H1 (cell line): Measurements from ENCODE around the gene UPK1B. TPM values are rescaled to one million over a fixed set of nuclear protein-coding genes. Genes with fewer than 3 reads are reported as not detected.

Experiments
- CTCF ChIA-PET: fragments of 300-600 bp; sonication (Branson Sonifier 250); formaldehyde crosslinking; loops from one replicate; lab custom pipeline; 2021; ENCODE audit not compliant: partially characterized antibody; lab: Charles Lee
- POLR2A ChIA-PET: fragments of 300-600 bp; sonication (Branson Sonifier 250); formaldehyde crosslinking; loops from one replicate; lab custom pipeline; 2021; ENCODE audit warnings: inconsistent platforms; ENCODE audit not compliant: partially characterized antibody; lab: Charles Lee
- DNase-seq, 2 experiments: peaks; one replicate each; pipeline versions ENCODE4 v3.0.0 to v3.0.0-alpha.2; 2010 to 2022; ENCODE audit warnings: low spot score in 2 of 2, low read depth in 1 of 2, mixed read lengths in 1 of 2
- FAIRE-seq: peaks from 2 replicates; lab custom pipeline; 2011; peaks lifted over from hg19 to GRCh38; lab: Jason Lieb, UNC
- H2AFZ ChIP-seq: 2 replicates; pipeline ENCODE4 v1.8.1; 2012; ENCODE audit warnings: low read length, inconsistent platforms
- H2AK5ac ChIP-seq: 2 replicates; pipeline ENCODE4 v1.6.1; 2013; ENCODE audit warnings: low read depth, low read length
- H2BK120ac ChIP-seq: replicated peaks from 2 replicates; pipeline ENCODE3; 2013; ENCODE audit warnings: low read depth, low read length, inconsistent platforms
- H2BK12ac ChIP-seq: 2 replicates; pipeline ENCODE4 v1.6.1; 2013; ENCODE audit warnings: low read depth, low read length
- H2BK15ac ChIP-seq: 2 replicates; pipeline ENCODE4 v1.6.1; 2013; ENCODE audit warnings: low read length
- H2BK20ac ChIP-seq: 2 replicates; pipeline ENCODE4 v1.6.1; 2013; ENCODE audit warnings: low read length
- H2BK5ac ChIP-seq: 2 replicates; pipeline ENCODE4 v1.6.1; 2013; ENCODE audit warnings: low read depth, low read length
- H3K14ac ChIP-seq: 2 replicates; pipeline ENCODE4 v1.6.1; 2013; ENCODE audit warnings: inconsistent platforms; ENCODE audit not compliant: insufficient read length
- H3K18ac ChIP-seq: 2 replicates; pipeline ENCODE4 v1.6.1; 2013; ENCODE audit warnings: low read length; ENCODE audit errors: extremely low read depth
- H3K23ac ChIP-seq: 2 replicates; pipeline ENCODE4 v1.6.1; 2013; ENCODE audit warnings: inconsistent platforms; ENCODE audit not compliant: insufficient read length
- H3K23me2 ChIP-seq: 2 replicates; pipeline ENCODE4 v1.6.1; 2013; ENCODE audit warnings: low read depth, low read length
- H3K27ac ChIP-seq: 2 replicates; pipeline ENCODE4 v1.6.1; 2011; ENCODE audit warnings: low read depth, low read length, inconsistent platforms
- H3K27me3 ChIP-seq, 4 experiments: replicated peaks in 1 of 4; 1 replicate in 1 of 4; 2 replicates in 3 of 4; pipeline versions ENCODE4 v1.6.1 to v1.8.1; 2011 to 2013; ENCODE audit warnings: low read length in 3 of 4, mild to moderate bottlenecking in 3 of 4, inconsistent platforms in 2 of 4, mixed read lengths in 2 of 4, moderate library complexity in 1 of 4; ENCODE audit not compliant: control insufficient read depth in 3 of 4, insufficient read depth in 3 of 4; ENCODE audit errors: extremely low read depth in 1 of 4
- H3K36me3 ChIP-seq, 4 experiments: 2 replicates each; pipeline versions ENCODE4 v1.6.1 to v1.8.1; 2011 to 2013; ENCODE audit warnings: mild to moderate bottlenecking in 4 of 4, low read length in 3 of 4, moderate library complexity in 2 of 4, control low read depth in 1 of 4, inconsistent platforms in 1 of 4; ENCODE audit not compliant: insufficient read depth in 4 of 4, control insufficient read depth in 2 of 4
- H3K4ac ChIP-seq: replicated peaks from 2 replicates; pipeline ENCODE3; 2013; ENCODE audit warnings: low read length, low read depth, mixed read lengths, inconsistent platforms; ENCODE audit not compliant: insufficient read length
- H3K4me1 ChIP-seq, 4 experiments: replicated peaks in 1 of 4; 1 replicate in 1 of 4; 2 replicates in 3 of 4; pipeline versions ENCODE4 v1.6.1 to v1.8.1; 2011 to 2013; ENCODE audit warnings: low read length in 3 of 4, inconsistent platforms in 2 of 4, mixed read lengths in 1 of 4; ENCODE audit not compliant: insufficient read depth in 4 of 4, control insufficient read depth in 3 of 4
- H3K4me2 ChIP-seq, 2 experiments: 2 replicates each; pipeline versions ENCODE4 v1.6.1 to v1.8.1; 2011 to 2013; ENCODE audit warnings: low read depth in 2 of 2, low read length in 2 of 2, control low read depth in 1 of 2, inconsistent platforms in 1 of 2, mild to moderate bottlenecking in 1 of 2; ENCODE audit not compliant: insufficient read depth in 1 of 2
- H3K4me3 ChIP-seq, 4 experiments: fragments of 200-600, 300-600 bp in 1 of 4; sonication (generic), shearing (Covaris generic), sonication (Bioruptor Twin) in 1 of 4; 2 replicates each; pipeline versions ENCODE4 v1.5.1 to v1.8.1; 2011 to 2016; ENCODE audit warnings: low read length in 4 of 4, low read depth in 3 of 4, control low read depth in 2 of 4, inconsistent platforms in 2 of 4, mild to moderate bottlenecking in 2 of 4, mixed read lengths in 1 of 4, moderate library complexity in 1 of 4; ENCODE audit not compliant: insufficient read depth in 2 of 4; ENCODE audit errors: extremely low read depth in 1 of 4
- H3K56ac ChIP-seq: replicated peaks from 2 replicates; pipeline ENCODE3; 2013; ENCODE audit warnings: low read depth, mild to moderate bottlenecking, mixed read lengths, low read length, inconsistent platforms; ENCODE audit not compliant: insufficient read length
- H3K79me1 ChIP-seq: 2 replicates; pipeline ENCODE4 v1.6.1; 2013; ENCODE audit warnings: low read depth, low read length, control low read depth
- H3K79me2 ChIP-seq, 2 experiments: 2 replicates each; pipeline versions ENCODE4 v1.6.1 to v1.8.1; 2012 to 2013; ENCODE audit warnings: low read length in 2 of 2, mild to moderate bottlenecking in 2 of 2, inconsistent platforms in 1 of 2; ENCODE audit not compliant: insufficient read depth in 2 of 2, control insufficient read depth in 1 of 2
- H3K9ac ChIP-seq, 4 experiments: replicated peaks in 1 of 4; 1 replicate in 1 of 4; 2 replicates in 3 of 4; pipeline versions ENCODE4 v1.6.1 to v1.8.1; 2011 to 2013; ENCODE audit warnings: low read depth in 3 of 4, low read length in 3 of 4, control low read depth in 2 of 4, mild to moderate bottlenecking in 2 of 4, moderate library complexity in 2 of 4, inconsistent platforms in 1 of 4; ENCODE audit errors: extremely low read depth in 1 of 4
- H3K9me3 ChIP-seq, 2 experiments: 2 replicates each; pipeline versions ENCODE4 v1.6.1 to v1.8.1; 2012 to 2013; ENCODE audit warnings: mild to moderate bottlenecking in 2 of 2, moderate library complexity in 2 of 2, control low read depth in 1 of 2, inconsistent platforms in 1 of 2, low read depth in 1 of 2, low read length in 1 of 2, mixed read lengths in 1 of 2; ENCODE audit not compliant: insufficient read depth in 2 of 2
- H4K20me1 ChIP-seq, 2 experiments: replicated peaks in 1 of 2; 2 replicates each; pipeline versions ENCODE3 to v1.8.1; 2011 to 2013; ENCODE audit warnings: inconsistent platforms in 2 of 2, low read length in 2 of 2, mild to moderate bottlenecking in 1 of 2; ENCODE audit not compliant: insufficient read depth in 2 of 2, control insufficient read depth in 1 of 2
- H4K5ac ChIP-seq: 2 replicates; pipeline ENCODE4 v1.6.1; 2013; ENCODE audit warnings: low read length, low read depth, mixed read lengths, inconsistent platforms; ENCODE audit not compliant: insufficient read length
- H4K8ac ChIP-seq: 2 replicates; pipeline ENCODE4 v1.8.0; 2013; ENCODE audit warnings: mild to moderate bottlenecking, moderate library complexity, low read length, inconsistent platforms; ENCODE audit not compliant: insufficient read depth; ENCODE audit errors: extremely low read depth
- H4K91ac ChIP-seq: replicated peaks from 2 replicates; pipeline ENCODE3; 2013; ENCODE audit warnings: low read length, mixed read lengths, inconsistent platforms; ENCODE audit not compliant: insufficient read length
- ATF2 ChIP-seq: IDR thresholded peaks from 2 replicates; pipeline ENCODE4 v1.6.1; 2012; ENCODE audit warnings: low read length, inconsistent platforms
- WGBS, 2 experiments: shearing (Covaris generic) in 1 of 2; methylation state at CpG; one replicate each; pipeline versions ENCODE4 v1.1.6 to v1.1.7; 2013 to 2015; ENCODE audit warnings: low lambda C conversion rate in 2 of 2, mixed read lengths in 2 of 2, inconsistent platforms in 1 of 2, low coverage in 1 of 2, missing lambda C conversion rate in 1 of 2; ENCODE audit not compliant: insufficient replicate concordance in 2 of 2, insufficient coverage in 1 of 2, insufficient read length in 1 of 2; ENCODE audit errors: extremely low coverage in 1 of 2, missing lambda C conversion rate in 1 of 2; 5-methylcytosine and 5-hydroxymethylcytosine counted together
- polyA plus RNA-seq, 7 experiments: library from polyadenylated mRNA; depleted of rRNA in 3 of 7; stranded (reverse) in 5 of 7; unstranded in 2 of 7; fragments of >200 nt in 5 of 7; fragments of 200-250 nt in 2 of 7; gene quantifications; 1 replicate in 5 of 7; 2 replicates in 1 of 7; 4 replicates in 1 of 7; pipeline versions ENCODE4 v1.2.1 to v1.2.3, GENCODE V29; 2011 to 2013; ENCODE audit warnings: missing spikeins in 2 of 7, mixed read lengths in 2 of 7
- total RNA-seq: library from RNA; stranded (reverse); fragmentation: NEBNext Ultra II Directional; extraction: Animal tissue kit (Norgen Biotek cat#: 25700); gene quantifications from 2 replicates; pipeline ENCODE4 v1.2.1, GENCODE V29; 2021

UPK1B gene
- total and polyA plus RNA-seq, 2 of the 8 experiments (the other 6 are each of a cell fraction or from before 2014, with no cell fraction given): 0.67 to 0.68 TPM

GRCh38 chr3:119222391-119222790, 49.0 kb downstream of the UPK1B start:
- 92% methylated on average over 7 of the region's 7 CpGs; no CpG with 5 or more reads in 1 of the 2 experiments for WGBS, 2 experiments
- H3K4me2 ChIP-seq: no peak overlapping the region
- H3K9ac ChIP-seq: peak overlapping the region in 1 of 4 experiments; percentile 21; a peak in 1 of 7 replicates
- H2AK5ac ChIP-seq: no peak overlapping the region
- H3K23ac ChIP-seq: no peak overlapping the region
- no peak overlapping the region for H2BK5ac ChIP-seq
- H2BK120ac ChIP-seq: no peak overlapping the region
- no peaks in the 10 kb centered on the region for H3K27me3 ChIP-seq
- H3K4me1 ChIP-seq: no peaks in the 10 kb centered on the region
- DNase-seq (no peak), FAIRE-seq (no peak)
- H4K91ac ChIP-seq: no peak overlapping the region
- no peak overlapping the region for H3K56ac ChIP-seq
- no peak overlapping the region for H3K27ac ChIP-seq
- no peak overlapping the region for H3K4me3 ChIP-seq
- peaks cover 22 to 93% (median 65%) of the 10 kb centered on the region in 4 experiments for H3K36me3 ChIP-seq
- H4K20me1 ChIP-seq: peaks cover 0 to 3% of the 10 kb centered on the region in 2 experiments
- no peak overlapping the region for H2BK15ac ChIP-seq
- no peak overlapping the region for H4K8ac ChIP-seq
- no peak overlapping the region for H2BK20ac ChIP-seq
- H4K5ac ChIP-seq: no peak overlapping the region
- no peak overlapping the region for H3K4ac ChIP-seq
- no peak overlapping the region for H2BK12ac ChIP-seq
- ChIA-PET CTCF (interaction anchor here (0.5 to 2.0 kb wide), 10 partner anchors 8 to 282 kb away, joined by 3 to 7 read pairs (median 4); partner anchors contain the start of gene TEX55), POLR2A (interaction anchor here (0.5 kb wide), 1 partner anchor 26 kb away, joined by 5 read pairs; no protein-coding TSS in a partner anchor)
- H3K79me2 ChIP-seq: no peaks in the 10 kb centered on the region
- no peaks in the 10 kb centered on the region for H3K23me2 ChIP-seq
- H3K18ac ChIP-seq: no peak overlapping the region
- peaks cover 3% of the 10 kb centered on the region; the same call in 1 of the 2 replicates for H3K79me1 ChIP-seq
- no peaks in the 10 kb centered on the region for H3K9me3 ChIP-seq
- H3K14ac ChIP-seq: no peak overlapping the region
- H2AFZ ChIP-seq: no peak overlapping the region
- no peak for TF ChIP-seq ATF2
